GM23338 (cell line): ENCODE measurements around the gene TNFAIP8L2. TPM values are rescaled to one million over a fixed set of nuclear protein-coding genes. Genes with fewer than 3 reads are reported as not detected.

ENCODE experiments used
- ATAC-seq: fragments of 200-7000 bp; cut with Tn5 transposase; 3 replicates; pipeline ENCODE4 v1.9.1; 2020
- DNase-seq: peaks from one replicate; pipeline ENCODE4 v3.0.0-alpha.2; 2015; ENCODE audit warnings: low spot score
- H2AFZ ChIP-seq: fragments of 200-600 bp; sonication (generic); 2 replicates; pipeline ENCODE4 v1.8.0; 2016; ENCODE audit warnings: antibody characterized with exemption, mild to moderate bottlenecking, moderate library complexity
- H3F3A ChIP-seq: fragments of 200-600 bp; sonication (generic); replicated peaks from 2 replicates; pipeline ENCODE4 v1.8.0; 2017; ENCODE audit warnings: antibody characterized with exemption, mixed run types, low read depth
- H3K27ac ChIP-seq: fragments of 200-600 bp; sonication (generic); 2 replicates; pipeline ENCODE4 v1.6.1; 2016; ENCODE audit warnings: low read depth
- H3K27me3 ChIP-seq: fragments of 200-600 bp; sonication (generic); 2 replicates; pipeline ENCODE4 v1.8.0; 2016; ENCODE audit warnings: mild to moderate bottlenecking, mixed run types, moderate library complexity; ENCODE audit not compliant: insufficient read depth
- H3K36me3 ChIP-seq: fragments of 200-600 bp; sonication (generic); 2 replicates; pipeline ENCODE4 v1.8.0; 2016; ENCODE audit warnings: mild to moderate bottlenecking; ENCODE audit not compliant: insufficient read depth
- H3K4me1 ChIP-seq: fragments of 200-600 bp; sonication (generic); 2 replicates; pipeline ENCODE4 v1.8.0; 2016; ENCODE audit warnings: mild to moderate bottlenecking, moderate library complexity; ENCODE audit not compliant: insufficient read depth
- H3K4me2 ChIP-seq: fragments of 200-600 bp; sonication (generic); 2 replicates; pipeline ENCODE4 v1.7.1; 2017; ENCODE audit warnings: mixed run types
- H3K4me3 ChIP-seq: fragments of 200-600 bp; sonication (generic); 2 replicates; pipeline ENCODE4 v1.6.1; 2016; ENCODE audit warnings: mixed run types
- H3K79me2 ChIP-seq: fragments of 200-600 bp; sonication (generic); replicated peaks from 2 replicates; pipeline ENCODE4 v1.8.0; 2017; ENCODE audit warnings: mild to moderate bottlenecking; ENCODE audit not compliant: insufficient read depth
- H3K9me2 ChIP-seq: fragments of 200-600 bp; sonication (generic); 2 replicates; pipeline ENCODE4 v1.8.0; 2017; ENCODE audit not compliant: insufficient read depth
- H4K20me1 ChIP-seq: fragments of 200-600 bp; sonication (generic); replicated peaks from 2 replicates; pipeline ENCODE4 v1.8.0; 2017; ENCODE audit warnings: mild to moderate bottlenecking; ENCODE audit not compliant: insufficient read depth
- H3K27ac Mint-ChIP-seq: 2 replicates; pipeline ENCODE4 v1.8.0; 2020; ENCODE audit warnings: inconsistent platforms, mild to moderate bottlenecking, moderate library complexity, mixed read lengths
- H3K27me3 Mint-ChIP-seq: 3 replicates; pipeline ENCODE4 v1.8.0; 2022; ENCODE audit warnings: low read depth, mild to moderate bottlenecking, moderate library complexity, mixed read lengths, inconsistent platforms; ENCODE audit not compliant: insufficient read depth, poor library complexity
- H3K36me3 Mint-ChIP-seq: 3 replicates; pipeline ENCODE4 v1.8.0; 2021; ENCODE audit warnings: low read depth, mild to moderate bottlenecking, inconsistent platforms, moderate library complexity, mixed read lengths
- H3K4me1 Mint-ChIP-seq: 3 replicates; pipeline ENCODE4 v1.8.0; 2020; ENCODE audit warnings: mild to moderate bottlenecking, inconsistent platforms, mixed read lengths
- H3K4me3 Mint-ChIP-seq: 3 replicates; pipeline ENCODE4 v1.8.0; 2021; ENCODE audit warnings: moderate library complexity, mild to moderate bottlenecking, inconsistent platforms, mixed read lengths
- H3K9me3 Mint-ChIP-seq: 3 replicates; pipeline ENCODE4 v1.8.0; 2020; ENCODE audit warnings: moderate library complexity, mild to moderate bottlenecking, inconsistent platforms, mixed read lengths
- CTCF ChIP-seq, 2 experiments: fragments of 200-600 bp in 1 of 2; sonication (generic) in 1 of 2; conservative IDR thresholded peaks; 2 replicates each; pipeline versions ENCODE4 v1.5.1 to v1.6.1; 2016 to 2017; ENCODE audit warnings: antibody characterized with exemption in 2 of 2, low read depth in 2 of 2, mild to moderate bottlenecking in 2 of 2, moderate library complexity in 1 of 2
- EZH2phosphoT487 ChIP-seq: fragments of 200-600 bp; sonication (generic); IDR thresholded peaks from one replicate; pipeline ENCODE4 v1.8.1; 2018; ENCODE audit warnings: antibody characterized with exemption; ENCODE audit not compliant: unreplicated experiment
- JUNB ChIP-seq: IDR thresholded peaks from one replicate; pipeline ENCODE4 v1.6.1; 2016; ENCODE audit warnings: antibody characterized with exemption; ENCODE audit not compliant: unreplicated experiment
- STAT1 ChIP-seq: IDR thresholded peaks from one replicate; pipeline ENCODE4 v1.6.1; 2016; ENCODE audit warnings: antibody characterized with exemption; ENCODE audit not compliant: unreplicated experiment
- ZNF331 ChIP-seq: fragments of 250-450 bp; sonication (Bioruptor Pico); IDR thresholded peaks from 2 replicates; pipeline ENCODE4 v1.5.0; 2020; ENCODE audit warnings: low read depth, mild to moderate bottlenecking, moderate library complexity
- polyA plus RNA-seq: library from polyadenylated mRNA; unstranded; fragments of >200 nt; fragmentation: Nextera tagmentation; extraction: Ambion mirVana; gene quantifications from 2 replicates; pipeline ENCODE4 v1.2.1, GENCODE V29; 2016
- total RNA-seq: library from RNA; depleted of rRNA; stranded (reverse); fragments of >200 nt; shearing (Covaris generic); gene quantifications from 2 replicates; pipeline ENCODE4 v1.2.3, GENCODE V29; 2014
- TF ChIP-seq, protein P1 (sequence below): IDR thresholded peaks from 2 replicates; pipeline ENCODE4 v1.6.1; 2016; ENCODE audit warnings: antibody characterized with exemption
- TF ChIP-seq, protein P2 (sequence below): IDR thresholded peaks from one replicate; pipeline ENCODE4 v1.6.1; 2018; ENCODE audit warnings: antibody characterized with exemption; ENCODE audit not compliant: unreplicated experiment

TNFAIP8L2 gene
- total and polyA plus RNA-seq, 2 experiments from 2014 or later = 0.40 TPM; not detected in 1

DNA sequence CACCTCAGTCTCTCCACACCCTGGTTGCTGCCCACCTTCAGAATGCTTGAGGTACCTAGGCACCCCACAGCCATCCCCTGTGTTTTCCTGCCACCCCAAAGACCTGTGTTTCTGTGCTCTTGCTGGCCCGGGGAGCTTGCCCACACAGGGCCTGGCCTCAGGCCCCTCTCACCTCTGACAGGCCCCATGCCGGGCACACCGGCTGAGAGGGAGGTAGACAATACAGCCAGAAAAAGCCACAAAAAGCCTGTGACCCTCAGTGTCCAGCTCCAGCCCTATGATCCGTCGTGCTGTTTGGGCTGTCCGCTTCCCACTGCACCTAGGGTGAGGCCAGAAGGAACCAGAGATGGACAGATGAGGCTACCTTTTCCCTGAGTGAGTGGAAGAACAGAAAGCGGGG lies 21.5 kb upstream of the TNFAIP8L2 start (continued):
- TF ChIP-seq, protein P1, sequence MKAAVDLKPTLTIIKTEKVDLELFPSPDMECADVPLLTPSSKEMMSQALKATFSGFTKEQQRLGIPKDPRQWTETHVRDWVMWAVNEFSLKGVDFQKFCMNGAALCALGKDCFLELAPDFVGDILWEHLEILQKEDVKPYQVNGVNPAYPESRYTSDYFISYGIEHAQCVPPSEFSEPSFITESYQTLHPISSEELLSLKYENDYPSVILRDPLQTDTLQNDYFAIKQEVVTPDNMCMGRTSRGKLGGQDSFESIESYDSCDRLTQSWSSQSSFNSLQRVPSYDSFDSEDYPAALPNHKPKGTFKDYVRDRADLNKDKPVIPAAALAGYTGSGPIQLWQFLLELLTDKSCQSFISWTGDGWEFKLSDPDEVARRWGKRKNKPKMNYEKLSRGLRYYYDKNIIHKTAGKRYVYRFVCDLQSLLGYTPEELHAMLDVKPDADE = no peak
- no peak for TF ChIP-seq ZNF331
- TF ChIP-seq STAT1 = no peak
- TF ChIP-seq JUNB = no peak
- TF ChIP-seq EZH2phosphoT487 = no peak

DNA sequence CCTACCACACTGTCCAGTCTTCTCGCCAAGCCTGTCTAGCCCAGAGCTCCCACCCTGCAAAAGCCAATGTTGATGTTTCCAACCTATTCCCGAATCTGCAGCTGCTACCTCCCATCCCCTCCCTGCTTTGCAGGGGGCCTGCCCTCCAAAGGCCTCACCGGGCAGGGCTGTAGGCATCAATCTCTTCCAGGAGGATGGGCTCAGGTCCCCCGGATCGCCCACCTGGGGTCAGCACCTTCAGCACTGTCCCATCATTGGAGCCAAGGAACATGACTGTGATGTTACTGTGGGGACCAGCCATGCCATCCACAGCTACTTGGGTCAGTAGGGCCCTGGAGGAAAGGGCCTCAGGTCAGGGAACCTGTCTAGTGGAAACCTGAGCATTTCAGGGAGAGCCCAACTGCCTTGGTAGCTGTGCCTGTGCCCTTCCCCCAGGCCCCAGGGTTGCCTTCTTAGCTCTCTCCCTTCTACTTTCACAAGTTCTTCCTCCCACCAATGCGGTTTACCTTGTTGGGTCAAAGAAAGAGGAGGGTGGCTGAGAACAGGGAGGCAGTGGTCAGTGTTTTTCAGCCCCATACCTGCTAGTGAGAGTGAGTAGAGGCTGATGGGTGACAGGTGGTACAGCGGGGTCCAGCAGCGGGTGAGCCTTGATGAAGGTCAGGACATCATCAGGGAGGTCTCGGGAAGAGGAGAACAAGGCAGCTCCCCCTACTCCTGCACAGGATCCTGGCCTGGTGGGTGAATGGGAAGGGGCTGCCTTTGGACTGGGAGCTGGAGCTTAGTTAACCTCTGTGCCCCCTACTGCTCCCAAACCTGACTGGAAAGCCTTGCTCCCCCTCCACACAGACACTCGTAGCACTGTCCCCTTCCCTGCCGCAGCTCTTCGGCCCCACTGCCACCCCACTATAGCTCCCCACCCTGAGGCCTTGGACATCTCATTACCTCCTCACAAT lies 20.7 kb upstream of the TNFAIP8L2 start:
- Histone ChIP-seq H3K36me3 (no peaks in the 10 kb centered on the region), H3K4me3 (no peak overlapping the region), H3K79me2 (no peaks in the 10 kb centered on the region), H3F3A (peaks cover 4% of the 10 kb centered on the region; the same call in 1 of the 2 replicates), H3K27me3 (peaks cover 33% of the 10 kb centered on the region), H3K4me2 (no peak overlapping the region), H3K4me1 (peaks cover 7% of the 10 kb centered on the region; the same call in 1 of the 2 replicates), H2AFZ (no peak overlapping the region), H4K20me1 (no peaks in the 10 kb centered on the region; the same call in 1 of the 2 replicates), H3K9me2 (no peaks in the 10 kb centered on the region), H3K27ac (no peak overlapping the region)
- H3K4me1 Mint-ChIP-seq = peaks cover 5% of the 10 kb centered on the region
- TF ChIP-seq, protein P1 = no peak
- TF ChIP-seq CTCF (conservative IDR thresholded peaks at IDR 0.05; ENCODE audit: low read depth in 2 of 2) (peak; percentile 43 to 68), EZH2phosphoT487 (no peak)
- DNase-seq (peak; percentile 40), ATAC-seq (no peak)
- no peaks in the 10 kb centered on the region for H3K9me3 Mint-ChIP-seq
- peaks cover 34% of the 10 kb centered on the region for H3K36me3 Mint-ChIP-seq
- no peak overlapping the region for H3K27ac Mint-ChIP-seq
- H3K4me3 Mint-ChIP-seq = no peak overlapping the region
- peaks cover 45% of the 10 kb centered on the region for H3K27me3 Mint-ChIP-seq

- Histone ChIP-seq H2AFZ (no peak overlapping the region), H3K36me3 (no peaks in the 10 kb centered on the region), H4K20me1 (no peaks in the 10 kb centered on the region; the same call in 1 of the 2 replicates), H3K4me1 (peaks cover under 1% of the 10 kb centered on the region; the same call in 1 of the 2 replicates), H3F3A (no peaks in the 10 kb centered on the region), H3K9me2 (no peaks in the 10 kb centered on the region), H3K4me2 (no peak overlapping the region), H3K27ac (no peak overlapping the region), H3K79me2 (no peaks in the 10 kb centered on the region), H3K4me3 (no peak overlapping the region), H3K27me3 (peaks cover 18% of the 10 kb centered on the region)
- DNase-seq (no peak), ATAC-seq (no peak)
- H3K9me3 Mint-ChIP-seq = no peaks in the 10 kb centered on the region
- TF ChIP-seq CTCF (conservative IDR thresholded peaks at IDR 0.05; ENCODE audit: low read depth in 2 of 2) (no peak), ZNF331 (no peak), STAT1 (no peak)
- TF ChIP-seq, protein P1 = no peak
- TF ChIP-seq, protein P2, sequence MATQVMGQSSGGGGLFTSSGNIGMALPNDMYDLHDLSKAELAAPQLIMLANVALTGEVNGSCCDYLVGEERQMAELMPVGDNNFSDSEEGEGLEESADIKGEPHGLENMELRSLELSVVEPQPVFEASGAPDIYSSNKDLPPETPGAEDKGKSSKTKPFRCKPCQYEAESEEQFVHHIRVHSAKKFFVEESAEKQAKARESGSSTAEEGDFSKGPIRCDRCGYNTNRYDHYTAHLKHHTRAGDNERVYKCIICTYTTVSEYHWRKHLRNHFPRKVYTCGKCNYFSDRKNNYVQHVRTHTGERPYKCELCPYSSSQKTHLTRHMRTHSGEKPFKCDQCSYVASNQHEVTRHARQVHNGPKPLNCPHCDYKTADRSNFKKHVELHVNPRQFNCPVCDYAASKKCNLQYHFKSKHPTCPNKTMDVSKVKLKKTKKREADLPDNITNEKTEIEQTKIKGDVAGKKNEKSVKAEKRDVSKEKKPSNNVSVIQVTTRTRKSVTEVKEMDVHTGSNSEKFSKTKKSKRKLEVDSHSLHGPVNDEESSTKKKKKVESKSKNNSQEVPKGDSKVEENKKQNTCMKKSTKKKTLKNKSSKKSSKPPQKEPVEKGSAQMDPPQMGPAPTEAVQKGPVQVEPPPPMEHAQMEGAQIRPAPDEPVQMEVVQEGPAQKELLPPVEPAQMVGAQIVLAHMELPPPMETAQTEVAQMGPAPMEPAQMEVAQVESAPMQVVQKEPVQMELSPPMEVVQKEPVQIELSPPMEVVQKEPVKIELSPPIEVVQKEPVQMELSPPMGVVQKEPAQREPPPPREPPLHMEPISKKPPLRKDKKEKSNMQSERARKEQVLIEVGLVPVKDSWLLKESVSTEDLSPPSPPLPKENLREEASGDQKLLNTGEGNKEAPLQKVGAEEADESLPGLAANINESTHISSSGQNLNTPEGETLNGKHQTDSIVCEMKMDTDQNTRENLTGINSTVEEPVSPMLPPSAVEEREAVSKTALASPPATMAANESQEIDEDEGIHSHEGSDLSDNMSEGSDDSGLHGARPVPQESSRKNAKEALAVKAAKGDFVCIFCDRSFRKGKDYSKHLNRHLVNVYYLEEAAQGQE = no peak
- peaks cover 7% of the 10 kb centered on the region for H3K4me1 Mint-ChIP-seq
- peaks cover 31% of the 10 kb centered on the region for H3K27me3 Mint-ChIP-seq
- no peak overlapping the region for H3K4me3 Mint-ChIP-seq
- H3K27ac Mint-ChIP-seq = no peak overlapping the region
- H3K36me3 Mint-ChIP-seq = peaks cover 34% of the 10 kb centered on the region
These were observed 18.7 kb upstream of the TNFAIP8L2 start for GRCh38 chr1:151137789-151138188.
